PC-9 (cell line): ENCODE data around the gene AKAP13. TPM values are rescaled to one million over a fixed set of nuclear protein-coding genes. Genes with fewer than 3 reads are reported as not detected.

Experiments
- BruUV-seq: library from RNA; stranded (reverse); fragments of 400-500 nt; replicated peaks from 2 replicates; lab custom pipeline; 2021; lab: Mats Ljungman, UMichigan
- CTCF ChIA-PET: fragments of 300-600 bp; sonication (Branson Sonifier 250); formaldehyde crosslinking; loops from one replicate; lab custom pipeline; 2022; ENCODE audit warnings: antibody characterized with exemption; lab: Charles Lee
- POLR2A ChIA-PET: fragments of 300-600 bp; sonication (Branson Sonifier 250); formaldehyde crosslinking; loops from one replicate; lab custom pipeline; 2022; ENCODE audit warnings: antibody characterized with exemption; ENCODE audit not compliant: unreplicated experiment; lab: Charles Lee
- DNase-seq, 2 experiments: peaks; one replicate each; pipeline versions ENCODE4 v3.0.0 to v3.0.0-alpha.2; 2015 to 2022; ENCODE audit warnings: mixed read lengths in 1 of 2
- H2AFZ ChIP-seq: fragments of 200-600 bp; sonication (generic); 2 replicates; pipeline ENCODE4 v1.8.1; 2017; ENCODE audit warnings: antibody characterized with exemption
- H3F3A ChIP-seq: fragments of 200-600 bp; sonication (generic); 2 replicates; pipeline ENCODE4 v1.8.1; 2017; ENCODE audit warnings: antibody characterized with exemption, mild to moderate bottlenecking, low read depth; ENCODE audit not compliant: insufficient read depth
- H3K27ac ChIP-seq: fragments of 200-600 bp; sonication (generic); 2 replicates; pipeline ENCODE4 v1.6.1; 2016; ENCODE audit warnings: mixed run types
- H3K27me3 ChIP-seq: fragments of 200-600 bp; sonication (generic); 2 replicates; pipeline ENCODE4 v1.6.1; 2016; ENCODE audit warnings: low read depth, mixed run types; ENCODE audit not compliant: insufficient read depth
- H3K36me3 ChIP-seq: fragments of 200-600 bp; sonication (generic); 2 replicates; pipeline ENCODE4 v1.6.1; 2016; ENCODE audit warnings: low read depth, mixed run types
- H3K4me1 ChIP-seq: fragments of 200-600 bp; sonication (generic); replicated peaks from 2 replicates; pipeline ENCODE4 v1.6.1; 2016; ENCODE audit warnings: mixed run types; ENCODE audit not compliant: insufficient read depth
- H3K4me2 ChIP-seq: fragments of 200-600 bp; sonication (generic); 2 replicates; pipeline ENCODE4 v1.6.1; 2017; ENCODE audit warnings: mixed run types
- H3K4me3 ChIP-seq: fragments of 200-600 bp; sonication (generic); 2 replicates; pipeline ENCODE4 v1.6.1; 2016; ENCODE audit warnings: mixed run types
- H3K79me2 ChIP-seq: fragments of 200-600 bp; sonication (generic); 2 replicates; pipeline ENCODE4 v1.6.1; 2017; ENCODE audit warnings: low read depth, mixed run types
- H3K9me2 ChIP-seq: fragments of 200-600 bp; sonication (generic); 2 replicates; pipeline ENCODE4 v1.8.1; 2017; ENCODE audit warnings: mild to moderate bottlenecking; ENCODE audit not compliant: insufficient read depth
- H3K9me3 ChIP-seq: fragments of 200-600 bp; sonication (generic); 2 replicates; pipeline ENCODE4 v1.8.1; 2016; ENCODE audit warnings: low read depth; ENCODE audit not compliant: insufficient read depth
- H4K20me1 ChIP-seq: fragments of 200-600 bp; sonication (generic); 2 replicates; pipeline ENCODE4 v1.8.1; 2017; ENCODE audit not compliant: insufficient read depth
- CTCF ChIP-seq: fragments of 200-600 bp; sonication (generic); conservative IDR thresholded peaks from 2 replicates; pipeline ENCODE4 v1.6.1; 2017; ENCODE audit warnings: mixed run types, antibody characterized with exemption, mild to moderate bottlenecking, moderate library complexity
- EZH2 ChIP-seq: fragments of 200-600 bp; sonication (generic); IDR thresholded peaks from 2 replicates; pipeline ENCODE4 v1.8.0; 2017; ENCODE audit warnings: antibody characterized with exemption, low read depth
- intact Hi-C: fragments of 100-400 bp; cut with micrococcal nuclease; formaldehyde crosslinking; loops from one replicate; pipeline ENCODE4 v1.10.0; 2022; ENCODE audit not compliant: unreplicated experiment
- total RNA-seq: library from RNA; stranded (reverse); gene quantifications from 2 replicates; pipeline ENCODE4 v1.2.3, GENCODE V29; 2021

The AKAP13 gene
- total RNA-seq, 1 experiment from 2014 or later = 82.5 TPM

GRCh38 chr15:85475711-85476110 lies 95.3 kb downstream of the AKAP13 start:
- POLR2A ChIA-PET = no interaction called here
- DNase-seq = no peak
- no peaks in the 10 kb centered on the region for H3K9me2 ChIP-seq
- BruUV-seq = no TSS peak
- H3K79me2 ChIP-seq = peaks cover 87% of the 10 kb centered on the region
- no peak overlapping the region for H2AFZ ChIP-seq
- H3K9me3 ChIP-seq = no peaks in the 10 kb centered on the region
- no peaks in the 10 kb centered on the region for H3K36me3 ChIP-seq
- no peak overlapping the region for H3K27ac ChIP-seq
- no peak overlapping the region for H3K4me3 ChIP-seq
- no peaks in the 10 kb centered on the region for H3K4me1 ChIP-seq
- no peaks in the 10 kb centered on the region for H3K27me3 ChIP-seq
- H4K20me1 ChIP-seq = peaks cover 3% of the 10 kb centered on the region; the same call in 1 of the 2 replicates
- H3F3A ChIP-seq = peaks cover 8% of the 10 kb centered on the region
- CTCF ChIA-PET = interaction anchor here (0.6 kb wide), 1 partner anchor 255 kb away, joined by 8 read pairs; no protein-coding TSS in a partner anchor
- intact Hi-C loops = no loop called here
- H3K4me2 ChIP-seq = no peak overlapping the region
- TF ChIP-seq CTCF (no peak), EZH2 (no peak)

- DNase-seq = no peak
- BruUV-seq = no TSS peak
Observed at GRCh38 chr15:85477061-85477460, 96.7 kb downstream of the AKAP13 start.

GRCh38 chr15:85477730-85478129 lies 97.3 kb downstream of the AKAP13 start:
- Histone ChIP-seq H3F3A (peaks cover 8% of the 10 kb centered on the region), H3K9me2 (no peaks in the 10 kb centered on the region), H3K79me2 (peaks cover 85% of the 10 kb centered on the region), H3K9me3 (no peaks in the 10 kb centered on the region), H2AFZ (no peak overlapping the region), H3K4me3 (no peak overlapping the region), H3K27me3 (no peaks in the 10 kb centered on the region), H3K27ac (no peak overlapping the region), H4K20me1 (peaks cover 3% of the 10 kb centered on the region; the same call in 1 of the 2 replicates), H3K36me3 (no peaks in the 10 kb centered on the region), H3K4me2 (no peak overlapping the region), H3K4me1 (0 out of 2 replicates have a peak, but pooled peaks cover 10% of the 10 kb centered on the region)
- ChIA-PET CTCF (no interaction called here), POLR2A (interaction anchor here (0.6 kb wide), 1 partner anchor 140 kb away, joined by 9 read pairs; no protein-coding TSS in a partner anchor)
- no peak for TF ChIP-seq EZH2
- TF ChIP-seq CTCF = no peak
- DNase-seq = no peak
- no TSS peak for BruUV-seq
- intact Hi-C loops = loop anchor here (2.0 kb wide), 1 partner anchor 147 kb away; no protein-coding TSS in a partner anchor

More at GRCh38 chr15:85477061-85477460, 96.7 kb downstream of the AKAP13 start:
- Histone ChIP-seq H3F3A (peaks cover 8% of the 10 kb centered on the region), H3K4me3 (no peak overlapping the region), H3K36me3 (no peaks in the 10 kb centered on the region), H3K9me2 (no peaks in the 10 kb centered on the region), H3K79me2 (peaks cover 87% of the 10 kb centered on the region), H2AFZ (no peak overlapping the region), H3K9me3 (no peaks in the 10 kb centered on the region), H3K27ac (no peak overlapping the region), H3K4me2 (no peak overlapping the region), H4K20me1 (peaks cover 3% of the 10 kb centered on the region; the same call in 1 of the 2 replicates), H3K4me1 (0 out of 2 replicates have a peak, but pooled peaks cover 4% of the 10 kb centered on the region), H3K27me3 (no peaks in the 10 kb centered on the region)
- POLR2A ChIA-PET = interaction anchor here (0.6 kb wide), 1 partner anchor 139 kb away, joined by 9 read pairs; no protein-coding TSS in a partner anchor
- TF ChIP-seq CTCF (no peak), EZH2 (no peak)
- intact Hi-C loops = no loop called here
- CTCF ChIA-PET = no interaction called here
